Neural cell (in vitro differentiated cells): ENCODE results near the gene ACSM4.

Source experiments
- CTCF ChIP-seq: fragments of 450-650 bp; IDR thresholded peaks from 2 replicates; pipeline ENCODE4 v1.5.1; 2014; ENCODE audit warnings: antibody characterized with exemption, mild to moderate bottlenecking, moderate library complexity; ENCODE audit not compliant: poor library complexity, severe bottlenecking
- MXI1 ChIP-seq: fragments of 450-650 bp; conservative IDR thresholded peaks from 2 replicates; pipeline ENCODE4 v1.6.1; 2014; ENCODE audit warnings: antibody characterized with exemption, mild to moderate bottlenecking; ENCODE audit not compliant: poor library complexity, severe bottlenecking
- POLR2AphosphoS5 ChIP-seq: IDR thresholded peaks from 2 replicates; pipeline ENCODE4 v1.6.1; 2012
- SMC3 ChIP-seq: fragments of 450-650 bp; conservative IDR thresholded peaks from 2 replicates; pipeline ENCODE4 v1.6.1; 2014; ENCODE audit warnings: antibody characterized with exemption, mild to moderate bottlenecking, moderate library complexity; ENCODE audit not compliant: poor library complexity

GRCh38 chr12:7259060-7259459 is 44.8 kb upstream of the ACSM4 start:
- no peak for TF ChIP-seq CTCF
- no peak for TF ChIP-seq POLR2AphosphoS5
- TF ChIP-seq MXI1: no peak
- no peak for TF ChIP-seq SMC3
